ENCODE data around the gene BRD1.
"Not testable (repeated sequence)": the region's sequence is repeated elsewhere in the genome, so short reads cannot be mapped to it uniquely, and the experiment has no call there.

Gene BRD1

GRCh38 chr22:49790912-49791311 is 36.8 kb downstream of the BRD1 start:
- H3K27ac Mint-ChIP-seq = no peak overlapping the region
- H3K36me3 Mint-ChIP-seq (ENCODE audit: low read depth) = peaks cover 50% of the 10 kb centered on the region
- no peaks in the 10 kb centered on the region for H3K9me3 Mint-ChIP-seq
- no peaks in the 10 kb centered on the region for H3K27me3 Mint-ChIP-seq (ENCODE audit: low read depth)
- no peak overlapping the region for H3K4me3 Mint-ChIP-seq
- peaks cover 50% of the 10 kb centered on the region for H3K4me1 Mint-ChIP-seq (ENCODE audit: low read depth)

- peak overlapping the region; percentile 45 for H3K4me3 Mint-ChIP-seq
These were observed 38.2 kb downstream of the BRD1 start for GRCh38 chr22:49789289-49790141.

GRCh38 chr22:49788504-49788903 is 39.2 kb downstream of the BRD1 start:
- Mint-ChIP-seq H3K27me3 (ENCODE audit: low read depth) (no peaks in the 10 kb centered on the region), H3K4me1 (ENCODE audit: low read depth) (peaks cover 50% of the 10 kb centered on the region), H3K9me3 (no peaks in the 10 kb centered on the region), H3K27ac (peak overlapping the region; percentile 86), H3K4me3 (no peak overlapping the region), H3K36me3 (ENCODE audit: low read depth) (peaks cover 41% of the 10 kb centered on the region)

More at GRCh38 chr22:49789289-49790141, 38.2 kb downstream of the BRD1 start:
- Mint-ChIP-seq H3K4me1 (ENCODE audit: low read depth) (peaks cover 50% of the 10 kb centered on the region), H3K9me3 (no peaks in the 10 kb centered on the region), H3K36me3 (ENCODE audit: low read depth) (peaks cover 42% of the 10 kb centered on the region), H3K27me3 (ENCODE audit: low read depth) (no peaks in the 10 kb centered on the region), H3K27ac (peak overlapping the region; percentile 86)

- H3K4me3 Mint-ChIP-seq = peak overlapping the region; percentile 5
- H3K27ac Mint-ChIP-seq = peak overlapping the region; percentile 86
- peaks cover 39% of the 10 kb centered on the region for H3K36me3 Mint-ChIP-seq (ENCODE audit: low read depth)
- H3K27me3 Mint-ChIP-seq (ENCODE audit: low read depth) = no peaks in the 10 kb centered on the region
- peaks cover 48% of the 10 kb centered on the region for H3K4me1 Mint-ChIP-seq (ENCODE audit: low read depth)
- H3K9me3 Mint-ChIP-seq = no peaks in the 10 kb centered on the region
These were observed 39.8 kb downstream of the BRD1 start for GRCh38 chr22:49787861-49788260.

- no peak overlapping the region for H3K4me3 Mint-ChIP-seq
These were observed 40.5 kb downstream of the BRD1 start for GRCh38 chr22:49786976-49787706.

GRCh38 chr22:49785841-49786471 is 41.7 kb downstream of the BRD1 start:
- Mint-ChIP-seq H3K4me1 (ENCODE audit: low read depth) (peaks cover 38% of the 10 kb centered on the region), H3K27me3 (ENCODE audit: low read depth) (no peaks in the 10 kb centered on the region), H3K36me3 (ENCODE audit: low read depth) (peaks cover 28% of the 10 kb centered on the region), H3K4me3 (no peak overlapping the region), H3K27ac (peak overlapping the region; percentile 15), H3K9me3 (no peaks in the 10 kb centered on the region)

More at GRCh38 chr22:49786976-49787706, 40.5 kb downstream of the BRD1 start:
- Mint-ChIP-seq H3K27me3 (ENCODE audit: low read depth) (no peaks in the 10 kb centered on the region), H3K27ac (no peak overlapping the region), H3K9me3 (no peaks in the 10 kb centered on the region), H3K36me3 (ENCODE audit: low read depth) (peaks cover 34% of the 10 kb centered on the region), H3K4me1 (ENCODE audit: low read depth) (peaks cover 48% of the 10 kb centered on the region)

- H3K36me3 Mint-ChIP-seq (ENCODE audit: low read depth) = peaks cover 26% of the 10 kb centered on the region
- H3K27me3 Mint-ChIP-seq (ENCODE audit: low read depth) = no peaks in the 10 kb centered on the region
- H3K9me3 Mint-ChIP-seq = no peaks in the 10 kb centered on the region
- peaks cover 30% of the 10 kb centered on the region for H3K4me1 Mint-ChIP-seq (ENCODE audit: low read depth)
- H3K27ac Mint-ChIP-seq = no peak overlapping the region
- no peak overlapping the region for H3K4me3 Mint-ChIP-seq
These were observed 42.6 kb downstream of the BRD1 start for GRCh38 chr22:49785046-49785521.

GRCh38 chr22:49784630-49784971 is 43.1 kb downstream of the BRD1 start:
- Mint-ChIP-seq H3K4me1 (ENCODE audit: low read depth) (peaks cover 28% of the 10 kb centered on the region), H3K4me3 (no peak overlapping the region), H3K36me3 (ENCODE audit: low read depth) (peaks cover 25% of the 10 kb centered on the region), H3K27ac (no peak overlapping the region), H3K27me3 (ENCODE audit: low read depth) (no peaks in the 10 kb centered on the region), H3K9me3 (no peaks in the 10 kb centered on the region)

GRCh38 chr22:49783926-49784629 is 43.6 kb downstream of the BRD1 start:
- Mint-ChIP-seq H3K4me3 (no peak overlapping the region), H3K27ac (no peak overlapping the region), H3K4me1 (ENCODE audit: low read depth) (peaks cover 22% of the 10 kb centered on the region), H3K27me3 (ENCODE audit: low read depth) (no peaks in the 10 kb centered on the region), H3K36me3 (ENCODE audit: low read depth) (peaks cover 23% of the 10 kb centered on the region), H3K9me3 (no peaks in the 10 kb centered on the region)

- Mint-ChIP-seq H3K4me3 (no peak overlapping the region), H3K36me3 (ENCODE audit: low read depth) (peaks cover 21% of the 10 kb centered on the region), H3K27me3 (ENCODE audit: low read depth) (no peaks in the 10 kb centered on the region), H3K27ac (peak overlapping the region; percentile 50), H3K9me3 (no peaks in the 10 kb centered on the region), H3K4me1 (ENCODE audit: low read depth) (peaks cover 15% of the 10 kb centered on the region)
These were observed 44.5 kb downstream of the BRD1 start for GRCh38 chr22:49783036-49783746.

- H3K27me3 Mint-ChIP-seq (ENCODE audit: low read depth); H3K9me3 Mint-ChIP-seq; H3K4me3 Mint-ChIP-seq; H3K4me1 Mint-ChIP-seq (ENCODE audit: low read depth): not testable (repeated sequence)
- H3K27ac Mint-ChIP-seq = peak overlapping the region; percentile 52
- peaks cover 15% of the 10 kb centered on the region for H3K36me3 Mint-ChIP-seq (ENCODE audit: low read depth)
These were observed 45.8 kb downstream of the BRD1 start for GRCh38 chr22:49781886-49782285.

GRCh38 chr22:49781289-49781782 is 46.3 kb downstream of the BRD1 start:
- peaks cover 8% of the 10 kb centered on the region for H3K4me1 Mint-ChIP-seq (ENCODE audit: low read depth)
- peaks cover 11% of the 10 kb centered on the region for H3K36me3 Mint-ChIP-seq (ENCODE audit: low read depth)
- H3K27me3 Mint-ChIP-seq (ENCODE audit: low read depth) = no peaks in the 10 kb centered on the region
- H3K27ac Mint-ChIP-seq = peak overlapping the region; percentile 52
- no peaks in the 10 kb centered on the region for H3K9me3 Mint-ChIP-seq
- no peak overlapping the region for H3K4me3 Mint-ChIP-seq

- Mint-ChIP-seq H3K9me3 (no peaks in the 10 kb centered on the region), H3K27me3 (ENCODE audit: low read depth) (no peaks in the 10 kb centered on the region), H3K36me3 (ENCODE audit: low read depth) (peaks cover 7% of the 10 kb centered on the region), H3K4me3 (no peak overlapping the region), H3K27ac (no peak overlapping the region), H3K4me1 (ENCODE audit: low read depth) (peaks cover 5% of the 10 kb centered on the region)
These were observed 46.9 kb downstream of the BRD1 start for GRCh38 chr22:49780698-49781288.
